Left renal pelvis (tissue), 4 donors: ENCODE data around the gene SYMPK. TPM values are rescaled to one million over a fixed set of nuclear protein-coding genes. Genes with fewer than 3 reads are reported as not detected.

Experiments
- DNase-seq, 4 donors: peaks; one replicate each; pipeline ENCODE4 v3.0.0-alpha.2; 2013; ENCODE audit warnings: low read depth in 4 of 4, low spot score in 3 of 4
- polyA plus RNA-seq, 4 donors: library from polyadenylated mRNA; unstranded; fragments of 120-200 nt; gene quantifications; one replicate each; pipeline ENCODE4 v1.2.1, GENCODE V29; 2013; ENCODE audit not compliant: insufficient read length in 4 of 4

Gene SYMPK
- polyA plus RNA-seq, 4 donors: 43.0 to 81.4 (median 55.5) TPM

DNA sequence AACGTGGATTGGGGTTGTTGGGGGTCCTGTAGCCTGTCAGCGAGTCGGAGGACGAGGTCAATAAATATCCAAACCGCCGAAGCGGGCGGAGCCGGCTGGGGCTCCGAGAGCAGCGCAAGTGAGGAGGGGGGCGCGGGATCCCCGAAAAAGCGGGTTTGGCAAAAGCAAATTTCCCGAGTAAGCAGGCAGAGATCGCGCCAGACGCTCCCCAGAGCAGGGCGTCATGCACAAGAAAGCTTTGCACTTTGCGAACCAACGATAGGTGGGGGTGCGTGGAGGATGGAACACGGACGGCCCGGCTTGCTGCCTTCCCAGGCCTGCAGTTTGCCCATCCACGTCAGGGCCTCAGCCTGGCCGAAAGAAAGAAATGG is 93.1 kb downstream of the SYMPK start:
- no peak for DNase-seq

DNA sequence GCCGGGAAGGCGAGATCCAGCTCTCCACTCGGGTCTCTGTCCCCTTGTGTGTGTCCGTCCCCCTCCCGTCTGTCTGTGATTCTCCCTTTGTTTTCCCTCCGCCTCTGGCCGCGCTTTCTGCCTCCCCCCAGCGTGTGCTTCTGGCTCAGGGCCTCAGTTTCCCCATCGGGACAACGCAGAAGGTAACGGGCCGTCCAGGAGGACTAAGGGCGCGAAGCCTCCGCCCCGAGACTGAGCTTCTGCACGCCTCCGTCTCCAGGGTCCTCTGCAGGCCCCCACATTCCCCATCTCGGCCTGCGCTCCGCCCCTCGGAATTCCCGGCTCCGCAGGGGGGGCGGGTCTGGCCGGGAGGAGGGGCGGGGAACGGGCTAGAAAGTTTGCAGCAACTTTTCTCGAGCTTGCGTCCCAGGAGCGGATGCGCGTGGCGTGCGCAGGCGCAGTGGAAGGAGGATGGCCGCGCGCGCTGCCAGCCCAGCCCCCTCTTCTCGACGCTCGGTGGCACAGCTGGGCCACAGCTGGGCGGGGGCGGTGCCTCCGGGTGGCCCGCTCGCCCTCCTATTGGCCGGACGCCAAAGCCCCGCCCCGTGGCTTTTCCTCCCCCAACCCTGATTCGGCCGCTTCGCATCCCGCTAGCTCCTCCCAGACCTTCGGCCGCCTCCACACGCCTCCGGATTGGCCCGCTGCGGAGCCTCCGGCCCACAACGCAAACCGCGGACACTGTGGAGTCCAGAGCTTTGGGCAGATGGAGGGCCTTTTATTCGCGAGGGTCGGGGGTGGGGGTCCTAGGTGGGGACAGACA is 93.8 kb downstream of the SYMPK start, which contains the start of gene SIX5:
Gene SIX5, minus strand, starts transcription at position 269 of the 799 bp plus-strand sequence. CDS start 408 bp downstream, outside the sequence.
- DNase-seq: peak; percentile 94 to 97 (median 96)

- no peak for DNase-seq
Measured at GRCh38 chr19:45768655-45768983, 94.3 kb downstream of the SYMPK start.

DNA sequence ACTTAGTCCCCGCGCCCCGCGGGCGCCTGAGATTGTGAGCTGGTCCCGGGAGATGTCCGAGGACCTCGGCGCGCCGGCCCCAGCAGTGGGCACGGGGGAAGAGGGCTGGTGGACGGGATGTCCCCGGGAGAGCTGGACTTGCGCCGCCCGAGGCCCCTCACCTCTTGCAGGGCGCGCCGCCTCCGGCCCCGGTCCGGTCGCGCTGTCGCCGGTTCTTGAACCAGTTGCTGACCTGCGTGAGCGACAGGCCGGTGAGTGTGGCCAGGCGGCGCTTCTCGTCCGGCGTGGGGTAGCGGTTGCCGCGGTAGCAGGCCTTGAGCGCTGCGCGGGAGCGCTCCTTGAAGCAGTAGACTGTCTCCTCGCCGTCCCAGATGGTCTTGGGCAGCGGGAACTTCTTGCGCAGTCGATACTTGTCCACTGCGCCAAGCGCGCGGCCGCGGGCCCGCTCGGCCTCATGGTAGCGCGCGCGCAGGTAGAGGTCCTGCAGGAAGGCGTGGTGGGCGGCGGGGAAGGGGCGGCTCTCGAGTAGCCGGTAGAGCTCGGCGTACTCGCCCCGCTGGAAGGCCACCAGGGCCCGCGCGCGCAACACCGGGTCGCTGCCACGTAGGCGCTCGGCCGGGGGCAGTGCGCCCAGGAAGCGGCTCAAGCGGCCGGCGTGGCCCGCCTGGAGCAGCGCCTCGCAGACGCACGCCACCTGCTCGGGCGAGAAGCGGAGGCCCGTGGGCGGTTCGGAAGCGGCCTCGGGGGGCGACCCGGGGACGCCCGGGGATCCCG is 94.9 kb downstream of the SYMPK start:
- no peak for DNase-seq

GRCh38 chr19:45767410-45767880 is 95.5 kb downstream of the SYMPK start:
- peak; percentile 75 to 87 (median 79) for DNase-seq

DNA sequence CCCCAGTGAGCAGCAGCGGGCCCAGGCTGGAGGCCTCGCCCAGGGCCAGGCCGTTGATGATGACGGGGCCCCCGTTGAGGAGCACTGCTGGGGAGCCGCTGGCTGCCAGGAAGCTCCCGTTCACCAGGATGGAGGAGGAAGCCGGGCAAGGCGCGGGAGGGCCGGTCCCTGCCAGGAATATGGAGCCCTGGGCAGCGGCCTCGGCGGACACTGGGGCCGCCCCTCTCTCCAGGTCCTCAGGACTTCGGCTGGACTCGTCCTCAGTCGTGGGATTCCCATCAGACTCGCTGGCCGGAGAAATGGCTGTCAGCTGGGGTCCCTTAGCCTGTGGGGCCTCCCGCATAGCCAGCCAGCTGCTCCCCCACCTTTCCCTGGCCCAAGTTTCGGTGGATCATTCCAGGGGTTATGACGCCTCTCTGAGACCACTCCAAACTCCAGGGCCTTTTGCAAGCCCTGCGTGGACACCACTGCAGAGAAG is 96.0 kb downstream of the SYMPK start:
- DNase-seq: no peak

- DNase-seq: no peak
Measured at GRCh38 chr19:45766296-45766868, 96.6 kb downstream of the SYMPK start.

DNA sequence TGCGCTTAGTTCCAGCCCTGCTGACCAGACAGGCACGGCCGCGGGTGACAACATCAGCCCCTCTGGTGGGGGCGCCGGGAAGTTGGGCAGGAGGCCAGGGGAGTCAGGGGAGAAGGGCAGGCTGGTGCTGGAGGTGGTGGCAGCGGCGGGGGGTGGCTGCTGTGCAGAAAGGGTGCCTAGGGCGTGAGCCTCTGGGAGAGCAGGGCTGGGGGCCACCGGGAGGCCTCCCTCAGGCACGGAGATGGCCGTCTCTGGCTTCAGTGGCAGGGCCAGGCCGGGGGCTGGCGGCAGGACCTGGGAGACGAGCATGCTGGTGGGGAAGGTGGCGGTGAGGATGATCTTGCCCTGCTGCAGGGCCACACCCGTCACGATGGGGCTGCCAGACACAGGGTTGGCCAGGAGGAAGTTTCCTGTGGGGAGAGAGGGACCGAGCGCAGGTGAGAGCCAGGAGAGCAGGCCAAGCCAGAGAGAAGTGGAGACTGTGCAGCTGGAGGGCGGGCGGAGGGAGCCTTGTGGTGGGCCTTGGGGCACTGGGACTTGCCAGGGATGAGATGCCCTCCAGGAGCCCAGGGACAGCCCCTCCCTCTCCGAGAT is 97.1 kb downstream of the SYMPK start:
- no peak for DNase-seq

Other genes starting within 250 kb of the SYMPK start
- gene EML2, start 223.8 kb downstream of the SYMPK start, polyA plus RNA-seq: 10 to 100 TPM; 13.8 to 29.3 (median 19.0) TPM
- 1 to 10 TPM in 1 of 4 donors, under 1 TPM in 3; 0.33 to 1.2 (median 0.56) TPM for gene GIPR, start 194.9 kb downstream of the SYMPK start, polyA plus RNA-seq
- 100 to 1,000 TPM; 276 to 346 (median 299) TPM for gene SNRPD2, start 171.2 kb downstream of the SYMPK start, polyA plus RNA-seq
- gene QPCTL, start 170.5 kb downstream of the SYMPK start, polyA plus RNA-seq: 10 to 100 TPM in 1 of 4 donors, 1 to 10 TPM in 3; 4.6 to 12.1 (median 8.0) TPM
- gene FBXO46, start 132.3 kb downstream of the SYMPK start, polyA plus RNA-seq: 10 to 100 TPM; 12.4 to 23.2 (median 13.2) TPM
- gene MEIOSIN, start 129.7 kb downstream of the SYMPK start, polyA plus RNA-seq: not detected
- 10 to 100 TPM; 15.9 to 32.4 (median 25.9) TPM for gene SIX5, start 93.9 kb downstream of the SYMPK start, polyA plus RNA-seq
- 10 to 100 TPM; 32.8 to 69.8 (median 48.1) TPM for gene DMPK, start 80.7 kb downstream of the SYMPK start, polyA plus RNA-seq
- gene DMWD, start 70.3 kb downstream of the SYMPK start, polyA plus RNA-seq: 10 to 100 TPM; 25.4 to 47.1 (median 33.7) TPM
- not detected for gene RSPH6A, start 47.8 kb downstream of the SYMPK start, polyA plus RNA-seq
- under 1 TPM; 0.11 to 0.76 (median 0.31) TPM for gene FOXA3, start 1.2 kb upstream of the SYMPK start, polyA plus RNA-seq
- 10 to 100 TPM; 16.4 to 28.2 (median 18.8) TPM for gene IRF2BP1, start 23.0 kb upstream of the SYMPK start, polyA plus RNA-seq
- 1 to 10 TPM; 3.5 to 7.6 (median 4.3) TPM for gene MYPOP, start 39.5 kb upstream of the SYMPK start, polyA plus RNA-seq
- not detected for gene NANOS2, start 51.6 kb upstream of the SYMPK start, polyA plus RNA-seq
- gene NOVA2, start 110.7 kb upstream of the SYMPK start, polyA plus RNA-seq: 1 to 10 TPM; 2.8 to 4.8 (median 3.8) TPM
- 10 to 100 TPM in 3 of 4 donors, 1 to 10 TPM in 1; 9.5 to 16.0 (median 11.4) TPM for gene CCDC61, start 132.3 kb upstream of the SYMPK start, polyA plus RNA-seq
- gene PGLYRP1, start 159.9 kb upstream of the SYMPK start, polyA plus RNA-seq: 1 to 10 TPM in 1 of 4 donors, under 1 TPM in 1, not detected in 2; 0.44 to 1.3 TPM
- 1 to 10 TPM in 1 of 4 donors, under 1 TPM in 3; 0.16 to 1.1 (median 0.48) TPM for gene IGFL4, start 177.9 kb upstream of the SYMPK start, polyA plus RNA-seq